ENCODE measurements around the gene P3H2. TPM values are rescaled to one million over a fixed set of nuclear protein-coding genes. Genes with fewer than 3 reads are reported as not detected.

Gene P3H2
- total RNA-seq, 4 donors from 2014 or later = 4.2 to 20.2 (median 5.7) TPM

GRCh38 chr3:190048932-190049441 lies 71.7 kb downstream of the P3H2 start:
- Histone ChIP-seq H3K4me3 (replicated peaks in 1 of 3) (no peak overlapping the region), H3K27me3 (no peaks in the 10 kb centered on the region), H3K9me3 (no peaks in the 10 kb centered on the region), H3K36me3 (no peaks in the 10 kb centered on the region), H3K4me1 (no peaks in the 10 kb centered on the region), H3K27ac (no peak overlapping the region)
- WGBS, 2 donors = 47 to 57% methylated on average over 9 of the region's 9 CpGs
- intact Hi-C loops (cut with DNase I) = no loop called here
- no peak for DNase-seq
- TF ChIP-seq CTCF (IDR thresholded peaks at IDR 0.05) (no peak), POLR2A (IDR thresholded peaks at IDR 0.05) (no peak)

GRCh38 chr3:190044974-190045373 lies 75.7 kb downstream of the P3H2 start:
- intact Hi-C loops (cut with DNase I) = no loop called here

GRCh38 chr3:190044142-190044541 lies 76.6 kb downstream of the P3H2 start:
- no peaks in the 10 kb centered on the region for H3K4me1 ChIP-seq
- WGBS, 2 donors = 75 to 81% methylated on average over 4 of the region's 4 CpGs
- no peak for TF ChIP-seq CTCF (IDR thresholded peaks at IDR 0.05)
- TF ChIP-seq POLR2A (IDR thresholded peaks at IDR 0.05) = no peak
- H3K9me3 ChIP-seq = no peaks in the 10 kb centered on the region
- H3K27ac ChIP-seq = no peak overlapping the region
- H3K27me3 ChIP-seq = no peaks in the 10 kb centered on the region
- no peaks in the 10 kb centered on the region for H3K36me3 ChIP-seq
- intact Hi-C loops (cut with DNase I) = no loop called here
- H3K4me3 ChIP-seq (replicated peaks in 1 of 3) = no peak overlapping the region
- no peak for DNase-seq

More at GRCh38 chr3:190044974-190045373, 75.7 kb downstream of the P3H2 start:
- H3K4me3 ChIP-seq (replicated peaks in 1 of 3) = no peak overlapping the region
- H3K4me1 ChIP-seq = no peaks in the 10 kb centered on the region
- TF ChIP-seq POLR2A (IDR thresholded peaks at IDR 0.05) (no peak), CTCF (IDR thresholded peaks at IDR 0.05) (no peak)
- no peaks in the 10 kb centered on the region for H3K36me3 ChIP-seq
- no peak for DNase-seq
- no peak overlapping the region for H3K27ac ChIP-seq
- WGBS, 2 donors = 94 to 96% methylated on average over 2 of the region's 2 CpGs
- no peaks in the 10 kb centered on the region for H3K9me3 ChIP-seq
- H3K27me3 ChIP-seq = no peaks in the 10 kb centered on the region

- TF ChIP-seq POLR2A (IDR thresholded peaks at IDR 0.05) (no peak), CTCF (IDR thresholded peaks at IDR 0.05) (no peak)
- intact Hi-C loops (cut with DNase I) = no loop called here
- no peak overlapping the region for H3K4me3 ChIP-seq (replicated peaks in 1 of 3)
- H3K4me1 ChIP-seq = no peaks in the 10 kb centered on the region
- no peaks in the 10 kb centered on the region for H3K9me3 ChIP-seq
- no peak for DNase-seq
- no peaks in the 10 kb centered on the region for H3K27me3 ChIP-seq
- H3K27ac ChIP-seq = no peak overlapping the region
- H3K36me3 ChIP-seq = no peaks in the 10 kb centered on the region
These were observed 77.0 kb downstream of the P3H2 start for GRCh38 chr3:190043741-190044140.

- WGBS, 2 donors = 65 to 80% methylated on average over 2 of the region's 2 CpGs
These were observed 78.1 kb downstream of the P3H2 start for GRCh38 chr3:190042558-190042957.

More at GRCh38 chr3:190042558-190042957, 78.1 kb downstream of the P3H2 start:
- intact Hi-C loops (cut with DNase I) = no loop called here
- no peak for DNase-seq
- H3K27me3 ChIP-seq = no peaks in the 10 kb centered on the region
- no peak for TF ChIP-seq POLR2A (IDR thresholded peaks at IDR 0.05)
- TF ChIP-seq CTCF (IDR thresholded peaks at IDR 0.05) = no peak
- no peak overlapping the region for H3K4me3 ChIP-seq (replicated peaks in 1 of 3)
- H3K4me1 ChIP-seq = no peaks in the 10 kb centered on the region
- H3K36me3 ChIP-seq = no peaks in the 10 kb centered on the region
- H3K27ac ChIP-seq = no peak overlapping the region
- no peaks in the 10 kb centered on the region for H3K9me3 ChIP-seq

Data from thyroid gland (tissue), 4 donors.